Renal cortex interstitium (tissue), 11 donors: ENCODE results near the gene SLMAP. TPM values are rescaled to one million over a fixed set of nuclear protein-coding genes. Genes with fewer than 3 reads are reported as not detected.

ENCODE experiments used
- DNase-seq, 11 donors: peaks; one replicate each; pipeline ENCODE4 v3.0.0-alpha.2; 2013; ENCODE audit warnings: low read depth in 9 of 11, low spot score in 4 of 11; ENCODE audit errors: extremely low read depth in 1 of 11
- polyA plus RNA-seq, 3 donors: library from polyadenylated mRNA; unstranded; fragments of 120-200 nt; gene quantifications; one replicate each; pipeline ENCODE4 v1.2.1, GENCODE V29; 2013; ENCODE audit not compliant: insufficient read length in 3 of 3

The SLMAP gene
- polyA plus RNA-seq, 3 donors: 47.2 to 52.9 (median 48.8) TPM

- DNase-seq: no peak
Observed at GRCh38 chr3:57910990-57911389, 154.9 kb downstream of the SLMAP start.

GRCh38 chr3:57911593-57911992 lies 155.5 kb downstream of the SLMAP start:
- no peak for DNase-seq

- DNase-seq: no peak
Observed at GRCh38 chr3:57917601-57918000, 161.5 kb downstream of the SLMAP start.

- DNase-seq: no peak
Observed at GRCh38 chr3:57918123-57918837, 162.2 kb downstream of the SLMAP start.

GRCh38 chr3:57919987-57920386 lies 163.9 kb downstream of the SLMAP start:
- DNase-seq: no peak

- DNase-seq: no peak
Observed at GRCh38 chr3:57923101-57923500, 167.0 kb downstream of the SLMAP start.

GRCh38 chr3:57923752-57924151 lies 167.6 kb downstream of the SLMAP start:
- DNase-seq: no peak

- no peak for DNase-seq
Observed at GRCh38 chr3:57927166-57927565, 171.1 kb downstream of the SLMAP start.

- no peak for DNase-seq
Observed at GRCh38 chr3:57927916-57928315, 171.8 kb downstream of the SLMAP start.

- DNase-seq: no peak
Observed at GRCh38 chr3:57928511-57928910, 172.4 kb downstream of the SLMAP start.

GRCh38 chr3:57929988-57930387 lies 173.9 kb downstream of the SLMAP start:
- no peak for DNase-seq

- DNase-seq: no peak
Observed at GRCh38 chr3:57933602-57934001, 177.5 kb downstream of the SLMAP start.

- DNase-seq: no peak
Observed at GRCh38 chr3:57934373-57934772, 178.3 kb downstream of the SLMAP start.

- DNase-seq: no peak
Observed at GRCh38 chr3:57935539-57935938, 179.4 kb downstream of the SLMAP start.

GRCh38 chr3:57937092-57937491 lies 181.0 kb downstream of the SLMAP start:
- no peak for DNase-seq

- no peak for DNase-seq
Observed at GRCh38 chr3:57939775-57940174, 183.7 kb downstream of the SLMAP start.

GRCh38 chr3:57942388-57942787 lies 186.3 kb downstream of the SLMAP start:
- DNase-seq: no peak

GRCh38 chr3:57942872-57943283 lies 186.8 kb downstream of the SLMAP start:
- DNase-seq: no peak

GRCh38 chr3:57943525-57944495 lies 187.7 kb downstream of the SLMAP start:
- no peak for DNase-seq

- DNase-seq: no peak
Observed at GRCh38 chr3:57946970-57947381, 190.9 kb downstream of the SLMAP start.
